ENCODE results near the gene PPP1R3G.

DNA sequence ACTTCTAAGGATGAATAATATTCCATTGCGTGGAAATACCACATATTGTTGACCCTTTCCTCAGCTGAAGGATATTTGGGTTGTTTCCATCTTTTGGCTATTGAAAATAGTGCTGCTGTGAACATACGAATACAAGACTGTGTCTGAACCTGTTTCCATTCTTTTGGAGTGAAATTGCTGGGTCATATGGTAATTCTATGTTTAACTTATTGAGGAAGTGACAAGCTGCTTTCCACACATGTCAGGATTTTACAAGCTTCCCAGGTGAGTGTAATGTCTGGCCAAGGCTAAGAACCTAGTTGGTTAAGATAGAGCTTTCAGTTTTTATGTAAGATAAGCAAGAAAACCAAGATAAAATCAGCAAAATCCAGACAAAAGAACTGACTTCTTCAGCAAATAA is 48.8 kb downstream of the PPP1R3G start:
- TF ChIP-seq EZH2 (IDR thresholded peaks at IDR 0.05; ENCODE audit: borderline replicate concordance, insufficient read depth, low read depth, low read length, poor library complexity, severe bottlenecking) = no peak
- TF ChIP-seq, protein P1, sequence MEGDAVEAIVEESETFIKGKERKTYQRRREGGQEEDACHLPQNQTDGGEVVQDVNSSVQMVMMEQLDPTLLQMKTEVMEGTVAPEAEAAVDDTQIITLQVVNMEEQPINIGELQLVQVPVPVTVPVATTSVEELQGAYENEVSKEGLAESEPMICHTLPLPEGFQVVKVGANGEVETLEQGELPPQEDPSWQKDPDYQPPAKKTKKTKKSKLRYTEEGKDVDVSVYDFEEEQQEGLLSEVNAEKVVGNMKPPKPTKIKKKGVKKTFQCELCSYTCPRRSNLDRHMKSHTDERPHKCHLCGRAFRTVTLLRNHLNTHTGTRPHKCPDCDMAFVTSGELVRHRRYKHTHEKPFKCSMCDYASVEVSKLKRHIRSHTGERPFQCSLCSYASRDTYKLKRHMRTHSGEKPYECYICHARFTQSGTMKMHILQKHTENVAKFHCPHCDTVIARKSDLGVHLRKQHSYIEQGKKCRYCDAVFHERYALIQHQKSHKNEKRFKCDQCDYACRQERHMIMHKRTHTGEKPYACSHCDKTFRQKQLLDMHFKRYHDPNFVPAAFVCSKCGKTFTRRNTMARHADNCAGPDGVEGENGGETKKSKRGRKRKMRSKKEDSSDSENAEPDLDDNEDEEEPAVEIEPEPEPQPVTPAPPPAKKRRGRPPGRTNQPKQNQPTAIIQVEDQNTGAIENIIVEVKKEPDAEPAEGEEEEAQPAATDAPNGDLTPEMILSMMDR (IDR thresholded peaks at IDR 0.05) = no peak
